Testis (tissue), 2 donors: ENCODE data around the gene MAP7.

Experiments
- POLR2A ChIP-seq: fragments of 450-650 bp; IDR thresholded peaks from one replicate; pipeline ENCODE4 v1.6.1; 2017; ENCODE audit warnings: antibody characterized with exemption, mild to moderate bottlenecking, moderate library complexity
- TF ChIP-seq, protein P1 (sequence below), 3 experiments: fragments of 450-650 bp in 2 of 3; fragments of 200-600 bp in 1 of 3; sonication (generic) in 1 of 3; IDR thresholded peaks; one replicate each; pipeline ENCODE4 v1.5.1; 2016 to 2019; ENCODE audit warnings: antibody characterized with exemption in 3 of 3, mild to moderate bottlenecking in 2 of 3, moderate library complexity in 1 of 3

DNA sequence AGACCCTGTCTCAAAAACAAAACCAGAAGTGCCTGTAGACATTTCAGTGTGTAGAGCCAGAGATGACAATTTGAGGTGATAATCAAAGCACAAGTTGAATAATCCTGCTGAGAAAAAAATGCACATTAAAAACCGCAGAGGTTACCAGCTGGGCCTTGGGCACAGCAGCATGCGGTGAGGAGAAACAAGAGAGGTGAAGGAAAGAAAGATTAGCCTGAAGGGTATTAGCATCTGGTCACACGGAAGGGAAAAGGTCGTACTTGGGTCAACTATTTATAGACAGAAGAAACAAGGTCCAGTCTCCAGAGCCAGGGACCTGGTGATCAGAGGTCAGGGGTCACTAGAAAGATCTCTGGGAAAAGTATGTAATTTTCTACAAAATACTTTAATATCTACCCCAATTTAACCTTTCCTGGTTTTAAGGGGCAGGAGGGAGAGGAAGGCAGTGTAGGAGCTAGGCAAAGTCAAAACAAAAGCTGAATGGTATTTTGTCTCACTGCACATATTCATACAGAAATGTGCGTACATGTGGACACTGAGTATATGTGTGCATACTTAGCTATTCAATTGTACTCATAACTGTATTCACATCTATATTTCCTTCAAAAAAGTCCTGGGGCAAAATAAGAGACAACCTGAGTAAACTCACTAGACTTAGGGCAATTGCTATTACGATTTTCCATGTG, 10.1 kb downstream of the MAP7 start:
- TF ChIP-seq, protein P1, sequence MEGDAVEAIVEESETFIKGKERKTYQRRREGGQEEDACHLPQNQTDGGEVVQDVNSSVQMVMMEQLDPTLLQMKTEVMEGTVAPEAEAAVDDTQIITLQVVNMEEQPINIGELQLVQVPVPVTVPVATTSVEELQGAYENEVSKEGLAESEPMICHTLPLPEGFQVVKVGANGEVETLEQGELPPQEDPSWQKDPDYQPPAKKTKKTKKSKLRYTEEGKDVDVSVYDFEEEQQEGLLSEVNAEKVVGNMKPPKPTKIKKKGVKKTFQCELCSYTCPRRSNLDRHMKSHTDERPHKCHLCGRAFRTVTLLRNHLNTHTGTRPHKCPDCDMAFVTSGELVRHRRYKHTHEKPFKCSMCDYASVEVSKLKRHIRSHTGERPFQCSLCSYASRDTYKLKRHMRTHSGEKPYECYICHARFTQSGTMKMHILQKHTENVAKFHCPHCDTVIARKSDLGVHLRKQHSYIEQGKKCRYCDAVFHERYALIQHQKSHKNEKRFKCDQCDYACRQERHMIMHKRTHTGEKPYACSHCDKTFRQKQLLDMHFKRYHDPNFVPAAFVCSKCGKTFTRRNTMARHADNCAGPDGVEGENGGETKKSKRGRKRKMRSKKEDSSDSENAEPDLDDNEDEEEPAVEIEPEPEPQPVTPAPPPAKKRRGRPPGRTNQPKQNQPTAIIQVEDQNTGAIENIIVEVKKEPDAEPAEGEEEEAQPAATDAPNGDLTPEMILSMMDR (IDR thresholded peaks at IDR 0.05): no peak
- no peak for TF ChIP-seq POLR2A
